Body of pancreas (tissue), 4 donors: ENCODE results near the gene NDFIP1.

Source experiments
- POLR2A ChIP-seq, 3 donors: fragments of 450-650 bp; IDR thresholded peaks; one replicate each; pipeline ENCODE4 v1.6.1; 2016; ENCODE audit warnings: antibody characterized with exemption in 3 of 3, mild to moderate bottlenecking in 2 of 3
- TF ChIP-seq, protein P1 (sequence below), 7 experiments: fragments of 450-650 bp in 4 of 7; fragments of 200-600 bp in 3 of 7; sonication (generic) in 3 of 7; IDR thresholded peaks; one replicate each; pipeline ENCODE4 v1.5.1; 2016 to 2019; ENCODE audit warnings: antibody characterized with exemption in 7 of 7

DNA sequence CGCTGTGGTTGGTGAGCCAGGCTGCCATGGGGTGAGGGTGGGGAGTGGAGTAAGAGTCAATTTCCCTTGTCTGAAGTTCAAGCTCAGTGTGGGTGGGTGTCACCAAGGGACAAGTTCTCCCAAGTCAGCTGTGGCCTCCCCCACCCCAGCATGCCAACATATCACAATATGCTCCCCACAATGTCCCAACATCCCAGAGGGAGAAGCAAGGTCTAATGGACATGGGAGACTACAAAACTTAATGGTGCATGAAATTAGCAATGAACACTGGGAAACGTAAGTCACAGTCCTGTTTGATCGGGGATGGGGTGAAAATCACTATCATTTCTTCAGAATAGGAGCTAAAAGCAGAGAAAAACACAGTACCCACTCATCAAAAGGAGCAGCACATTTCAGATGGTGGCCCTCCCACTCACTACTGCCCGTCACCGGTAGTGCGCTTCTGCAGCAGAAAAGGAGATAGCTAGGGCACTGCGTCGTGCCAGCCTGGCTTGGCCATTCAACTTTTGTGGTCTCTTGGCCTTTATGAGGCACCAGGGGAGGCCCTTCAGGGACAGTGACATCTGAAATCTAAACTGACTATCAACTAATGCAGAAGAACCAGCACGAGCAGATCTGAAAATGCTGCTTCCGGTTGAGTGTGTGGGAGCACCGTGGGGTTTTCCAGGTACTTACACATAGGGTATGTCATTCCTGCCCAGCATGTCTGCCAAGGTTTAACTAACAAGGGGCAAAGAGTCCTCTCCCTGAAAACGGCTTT, 20.5 kb upstream of the NDFIP1 start:
- TF ChIP-seq, protein P1, sequence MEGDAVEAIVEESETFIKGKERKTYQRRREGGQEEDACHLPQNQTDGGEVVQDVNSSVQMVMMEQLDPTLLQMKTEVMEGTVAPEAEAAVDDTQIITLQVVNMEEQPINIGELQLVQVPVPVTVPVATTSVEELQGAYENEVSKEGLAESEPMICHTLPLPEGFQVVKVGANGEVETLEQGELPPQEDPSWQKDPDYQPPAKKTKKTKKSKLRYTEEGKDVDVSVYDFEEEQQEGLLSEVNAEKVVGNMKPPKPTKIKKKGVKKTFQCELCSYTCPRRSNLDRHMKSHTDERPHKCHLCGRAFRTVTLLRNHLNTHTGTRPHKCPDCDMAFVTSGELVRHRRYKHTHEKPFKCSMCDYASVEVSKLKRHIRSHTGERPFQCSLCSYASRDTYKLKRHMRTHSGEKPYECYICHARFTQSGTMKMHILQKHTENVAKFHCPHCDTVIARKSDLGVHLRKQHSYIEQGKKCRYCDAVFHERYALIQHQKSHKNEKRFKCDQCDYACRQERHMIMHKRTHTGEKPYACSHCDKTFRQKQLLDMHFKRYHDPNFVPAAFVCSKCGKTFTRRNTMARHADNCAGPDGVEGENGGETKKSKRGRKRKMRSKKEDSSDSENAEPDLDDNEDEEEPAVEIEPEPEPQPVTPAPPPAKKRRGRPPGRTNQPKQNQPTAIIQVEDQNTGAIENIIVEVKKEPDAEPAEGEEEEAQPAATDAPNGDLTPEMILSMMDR (IDR thresholded peaks at IDR 0.05), result no peak
- no peak for TF ChIP-seq POLR2A (IDR thresholded peaks at IDR 0.05)
